KMS-11 (cell line): ENCODE data around the gene SUPT3H.

Experiments
- H2AFZ ChIP-seq: fragments of 200-600 bp; sonication (generic); 2 replicates; pipeline ENCODE4 v1.6.1; 2016; ENCODE audit warnings: antibody characterized with exemption, mixed run types, low read depth
- H3K27ac ChIP-seq: fragments of 200-600 bp; sonication (generic); 2 replicates; pipeline ENCODE4 v1.6.1; 2016; ENCODE audit warnings: mild to moderate bottlenecking, mixed run types
- H3K27me3 ChIP-seq: fragments of 200-600 bp; sonication (generic); 2 replicates; pipeline ENCODE4 v1.6.1; 2017; ENCODE audit warnings: mild to moderate bottlenecking, low read depth, mixed run types, moderate library complexity; ENCODE audit not compliant: insufficient read depth
- H3K36me3 ChIP-seq: fragments of 200-600 bp; sonication (generic); 2 replicates; pipeline ENCODE4 v1.6.1; 2017; ENCODE audit warnings: mild to moderate bottlenecking, mixed run types; ENCODE audit not compliant: insufficient read depth
- H3K4me1 ChIP-seq: fragments of 200-600 bp; sonication (generic); 2 replicates; pipeline ENCODE4 v1.6.1; 2016; ENCODE audit warnings: mild to moderate bottlenecking, low read depth, mixed run types; ENCODE audit not compliant: poor library complexity, severe bottlenecking
- H3K4me2 ChIP-seq: fragments of 200-600 bp; sonication (generic); 2 replicates; pipeline ENCODE4 v1.7.0; 2016; ENCODE audit warnings: mild to moderate bottlenecking, mixed run types
- H3K4me3 ChIP-seq: fragments of 200-600 bp; sonication (generic); IDR thresholded peaks from 2 replicates; pipeline ENCODE4 v1.6.1; 2017; ENCODE audit warnings: low read depth, low read length, mixed read lengths; ENCODE audit not compliant: insufficient read depth
- H3K79me2 ChIP-seq: fragments of 200-600 bp; sonication (generic); 2 replicates; pipeline ENCODE4 v1.6.1; 2016; ENCODE audit warnings: low read depth, mixed run types; ENCODE audit not compliant: insufficient read depth
- H3K9ac ChIP-seq: fragments of 200-600 bp; sonication (generic); 2 replicates; pipeline ENCODE4 v1.6.1; 2016; ENCODE audit warnings: mild to moderate bottlenecking, mixed run types
- H4K20me1 ChIP-seq: fragments of 200-600 bp; sonication (generic); 2 replicates; pipeline ENCODE4 v1.6.1; 2016; ENCODE audit warnings: mild to moderate bottlenecking, mixed run types; ENCODE audit not compliant: insufficient read depth
- TF ChIP-seq, protein P1 (sequence below): fragments of 200-600 bp; sonication (generic); conservative IDR thresholded peaks from 2 replicates; pipeline ENCODE4 v1.6.1; 2017; ENCODE audit warnings: low read depth, mild to moderate bottlenecking, antibody characterized with exemption, low read length, moderate library complexity, mixed read lengths

Gene SUPT3H

GRCh38 chr6:45353654-45354053 lies 24.1 kb downstream of the SUPT3H start:
- Histone ChIP-seq H3K79me2 (no peaks in the 10 kb centered on the region), H3K4me2 (no peak overlapping the region), H3K4me3 (no peak overlapping the region), H4K20me1 (no peaks in the 10 kb centered on the region), H3K4me1 (peaks cover 23% of the 10 kb centered on the region), H2AFZ (no peak overlapping the region), H3K9ac (no peak overlapping the region), H3K36me3 (no peaks in the 10 kb centered on the region), H3K27me3 (no peaks in the 10 kb centered on the region), H3K27ac (no peak overlapping the region)
- TF ChIP-seq, protein P1, sequence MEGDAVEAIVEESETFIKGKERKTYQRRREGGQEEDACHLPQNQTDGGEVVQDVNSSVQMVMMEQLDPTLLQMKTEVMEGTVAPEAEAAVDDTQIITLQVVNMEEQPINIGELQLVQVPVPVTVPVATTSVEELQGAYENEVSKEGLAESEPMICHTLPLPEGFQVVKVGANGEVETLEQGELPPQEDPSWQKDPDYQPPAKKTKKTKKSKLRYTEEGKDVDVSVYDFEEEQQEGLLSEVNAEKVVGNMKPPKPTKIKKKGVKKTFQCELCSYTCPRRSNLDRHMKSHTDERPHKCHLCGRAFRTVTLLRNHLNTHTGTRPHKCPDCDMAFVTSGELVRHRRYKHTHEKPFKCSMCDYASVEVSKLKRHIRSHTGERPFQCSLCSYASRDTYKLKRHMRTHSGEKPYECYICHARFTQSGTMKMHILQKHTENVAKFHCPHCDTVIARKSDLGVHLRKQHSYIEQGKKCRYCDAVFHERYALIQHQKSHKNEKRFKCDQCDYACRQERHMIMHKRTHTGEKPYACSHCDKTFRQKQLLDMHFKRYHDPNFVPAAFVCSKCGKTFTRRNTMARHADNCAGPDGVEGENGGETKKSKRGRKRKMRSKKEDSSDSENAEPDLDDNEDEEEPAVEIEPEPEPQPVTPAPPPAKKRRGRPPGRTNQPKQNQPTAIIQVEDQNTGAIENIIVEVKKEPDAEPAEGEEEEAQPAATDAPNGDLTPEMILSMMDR: no peak

GRCh38 chr6:45351667-45352066 lies 26.1 kb downstream of the SUPT3H start:
- Histone ChIP-seq H3K4me1 (peaks cover 23% of the 10 kb centered on the region), H2AFZ (no peak overlapping the region), H3K9ac (no peak overlapping the region), H3K4me2 (no peak overlapping the region), H4K20me1 (no peaks in the 10 kb centered on the region), H3K27me3 (no peaks in the 10 kb centered on the region), H3K27ac (no peak overlapping the region), H3K36me3 (no peaks in the 10 kb centered on the region), H3K4me3 (no peak overlapping the region), H3K79me2 (no peaks in the 10 kb centered on the region)
- TF ChIP-seq, protein P1: no peak

DNA sequence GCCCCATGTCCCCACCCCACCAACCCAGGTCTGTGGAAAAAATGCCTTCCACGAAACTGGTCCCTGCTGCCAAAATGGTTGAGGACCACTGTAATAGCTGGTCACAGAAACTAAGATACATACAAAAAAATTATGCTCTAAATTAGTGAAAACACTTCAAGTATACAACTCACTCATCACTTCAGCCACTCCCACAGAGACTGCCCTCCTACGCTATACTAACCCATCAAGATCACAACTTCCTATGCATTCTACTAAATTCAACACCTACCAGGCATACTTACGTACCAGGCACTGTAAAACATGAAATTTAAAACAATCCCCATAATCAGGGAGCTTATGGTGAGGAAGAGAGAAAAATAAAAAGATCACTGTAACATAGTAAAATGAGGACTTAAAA lies 26.7 kb downstream of the SUPT3H start:
- H3K4me1 ChIP-seq: peaks cover 23% of the 10 kb centered on the region
- no peaks in the 10 kb centered on the region for H3K79me2 ChIP-seq
- TF ChIP-seq, protein P1: no peak
- H3K9ac ChIP-seq: no peak overlapping the region
- H3K4me2 ChIP-seq: no peak overlapping the region
- no peak overlapping the region for H3K4me3 ChIP-seq
- no peaks in the 10 kb centered on the region for H4K20me1 ChIP-seq
- H3K27ac ChIP-seq: no peak overlapping the region
- no peak overlapping the region for H2AFZ ChIP-seq
- no peaks in the 10 kb centered on the region for H3K27me3 ChIP-seq
- no peaks in the 10 kb centered on the region for H3K36me3 ChIP-seq

DNA sequence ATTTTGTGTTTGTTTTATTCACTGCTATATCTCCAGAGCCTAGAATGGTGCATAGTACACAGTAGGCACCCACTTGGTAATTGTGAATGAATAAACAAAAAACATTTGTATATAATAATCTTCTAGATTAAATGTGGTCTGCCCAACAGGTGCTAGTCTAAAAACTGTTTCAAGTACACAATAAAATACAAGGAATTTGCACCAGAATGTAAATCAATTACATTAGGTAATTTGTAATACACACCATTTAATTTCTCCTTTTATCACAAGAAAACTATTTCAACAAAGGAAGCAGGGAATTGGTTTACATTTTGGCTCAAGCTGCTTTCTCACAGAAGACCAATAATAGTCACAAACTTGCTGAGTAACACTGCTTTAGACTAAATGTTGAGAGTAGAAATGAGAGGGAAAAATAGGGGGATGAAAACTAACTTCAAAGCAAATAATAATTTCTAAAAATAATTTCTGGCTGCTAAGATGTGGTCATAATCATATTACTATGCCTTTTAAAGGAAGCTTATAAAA lies 27.5 kb downstream of the SUPT3H start:
- Histone ChIP-seq H3K27me3 (no peaks in the 10 kb centered on the region), H4K20me1 (no peaks in the 10 kb centered on the region), H3K36me3 (no peaks in the 10 kb centered on the region), H3K79me2 (no peaks in the 10 kb centered on the region), H2AFZ (no peak overlapping the region), H3K4me3 (no peak overlapping the region), H3K4me1 (peaks cover 23% of the 10 kb centered on the region), H3K9ac (no peak overlapping the region), H3K27ac (no peak overlapping the region), H3K4me2 (no peak overlapping the region)
- TF ChIP-seq, protein P1: no peak
